ENCODE data around the gene OR8K5. TPM values are rescaled to one million over a fixed set of nuclear protein-coding genes. Genes with fewer than 3 reads are reported as not detected.
"Not testable (repeated sequence)": the region's sequence is repeated elsewhere in the genome, so short reads cannot be mapped to it uniquely, and the experiment has no call there.

OR8K5 gene
- not detected for total RNA-seq

GRCh38 chr11:56160217-56160616, at the start of gene OR8K5:
OR8K5 (minus strand) TSS chr11:56160317; CDS start chr11:56160317, 0 bp downstream.
- no peak for ATAC-seq

GRCh38 chr11:56207790-56208189, 47.7 kb upstream of the OR8K5 start:
- DNase-seq (ENCODE audit: low spot score in 2 of 2): no peak
- no peak overlapping the region for H3K27ac Mint-ChIP-seq
- peaks cover 23 to 25% of the 10 kb centered on the region in 2 donors for H3K9me3 Mint-ChIP-seq
- H3K36me3 Mint-ChIP-seq: peaks cover 0 to 12% of the 10 kb centered on the region in 2 donors
- ATAC-seq: no peak

More at GRCh38 chr11:56160217-56160616, at the start of gene OR8K5:
- no peak for DNase-seq (ENCODE audit: low spot score in 2 of 2)
- Mint-ChIP-seq H3K27ac (no peak within 1 kb of the TSS), H3K9me3 (peaks cover 6 to 27% of the 10 kb centered on the region in 2 donors), H3K36me3 (no peaks in the 10 kb centered on the region)

GRCh38 chr11:56197367-56197766, 37.2 kb upstream of the OR8K5 start:
- DNase-seq (ENCODE audit: low spot score in 2 of 2) (no peak), ATAC-seq (no peak)
- H3K36me3 Mint-ChIP-seq: peaks cover 0 to 4% of the 10 kb centered on the region in 2 donors
- H3K9me3 Mint-ChIP-seq: peaks cover 12 to 18% of the 10 kb centered on the region in 2 donors
- H3K27ac Mint-ChIP-seq: no peak overlapping the region

GRCh38 chr11:56196705-56197104, 36.6 kb upstream of the OR8K5 start:
- Mint-ChIP-seq H3K36me3 (peaks cover 0 to 4% of the 10 kb centered on the region in 2 donors), H3K27ac (no peak overlapping the region), H3K9me3 (peaks cover 10 to 18% of the 10 kb centered on the region in 2 donors)
- DNase-seq (ENCODE audit: low spot score in 2 of 2) (no peak), ATAC-seq (no peak)

- ATAC-seq (no peak), DNase-seq (ENCODE audit: low spot score in 2 of 2) (no peak)
- no peak overlapping the region for H3K27ac Mint-ChIP-seq
- H3K36me3 Mint-ChIP-seq: peaks cover 0 to 3% of the 10 kb centered on the region in 2 donors
- peaks cover 12 to 22% of the 10 kb centered on the region in 2 donors for H3K9me3 Mint-ChIP-seq
Measured at GRCh38 chr11:56188602-56189001, 28.5 kb upstream of the OR8K5 start.

GRCh38 chr11:56183459-56183858, 23.3 kb upstream of the OR8K5 start:
- no peak for ATAC-seq
- Mint-ChIP-seq H3K27ac (no peak overlapping the region), H3K9me3 (peaks cover 20 to 25% of the 10 kb centered on the region in 2 donors), H3K36me3 (peaks cover 0 to 5% of the 10 kb centered on the region in 2 donors)
- DNase-seq (ENCODE audit: low spot score in 2 of 2): no peak

GRCh38 chr11:56176318-56176717, 16.2 kb upstream of the OR8K5 start, which contains the start of gene OR5J2:
OR5J2 (plus strand) TSS chr11:56176618; CDS start chr11:56176618, 0 bp downstream.
- H3K36me3 Mint-ChIP-seq: peaks cover 0 to 8% of the 10 kb centered on the region in 2 donors
- peaks cover 13 to 16% of the 10 kb centered on the region in 2 donors for H3K9me3 Mint-ChIP-seq
- H3K27ac Mint-ChIP-seq: no peak within 1 kb of the TSS
- no peak for ATAC-seq
- DNase-seq (ENCODE audit: low spot score in 2 of 2): no peak

- peaks cover 0 to 6% of the 10 kb centered on the region in 2 donors for H3K36me3 Mint-ChIP-seq
- no peak overlapping the region for H3K27ac Mint-ChIP-seq
- H3K9me3 Mint-ChIP-seq: peaks cover 13 to 20% of the 10 kb centered on the region in 2 donors
- ATAC-seq (no peak), DNase-seq (ENCODE audit: low spot score in 2 of 2) (no peak)
Measured at GRCh38 chr11:56172256-56172830, 12.2 kb upstream of the OR8K5 start.

GRCh38 chr11:56163804-56164203, 3.7 kb upstream of the OR8K5 start:
- ATAC-seq (no peak), DNase-seq (ENCODE audit: low spot score in 2 of 2) (no peak)
- no peak overlapping the region for H3K27ac Mint-ChIP-seq
- H3K9me3 Mint-ChIP-seq: peaks cover 14 to 16% of the 10 kb centered on the region in 2 donors
- peaks cover 0 to 4% of the 10 kb centered on the region in 2 donors for H3K36me3 Mint-ChIP-seq

GRCh38 chr11:56152333-56152732, 7.8 kb downstream of the OR8K5 start:
- no peak for DNase-seq (ENCODE audit: low spot score in 2 of 2)
- H3K9me3 Mint-ChIP-seq: peaks cover 24 to 42% of the 10 kb centered on the region in 2 donors
- ATAC-seq: no peak

GRCh38 chr11:56151376-56151775, 8.7 kb downstream of the OR8K5 start:
- peaks cover 0 to 11% of the 10 kb centered on the region in 2 donors for H3K36me3 Mint-ChIP-seq
- DNase-seq (ENCODE audit: low spot score in 2 of 2) (no peak), ATAC-seq (no peak)
- peaks cover 24 to 35% of the 10 kb centered on the region in 2 donors for H3K9me3 Mint-ChIP-seq
- no peak overlapping the region for H3K27ac Mint-ChIP-seq

More at GRCh38 chr11:56152333-56152732, 7.8 kb downstream of the OR8K5 start:
- Mint-ChIP-seq H3K36me3 (peaks cover 0 to 11% of the 10 kb centered on the region in 2 donors), H3K27ac (no peak overlapping the region)

- peaks cover 8 to 13% of the 10 kb centered on the region in 2 donors for H3K9me3 Mint-ChIP-seq
- not testable (repeated sequence) for H3K27ac Mint-ChIP-seq; ATAC-seq; DNase-seq (ENCODE audit: low spot score in 2 of 2); H3K36me3 Mint-ChIP-seq
Measured at GRCh38 chr11:56143681-56144080, 16.4 kb downstream of the OR8K5 start.

- Mint-ChIP-seq H3K9me3 (peaks cover 12 to 16% of the 10 kb centered on the region in 2 donors), H3K36me3 (no peaks in the 10 kb centered on the region), H3K27ac (no peak within 1 kb of the TSS)
- no peak for DNase-seq (ENCODE audit: low spot score in 2 of 2)
- no peak for ATAC-seq
Measured at GRCh38 chr11:56140151-56140661, 19.9 kb downstream of the OR8K5 start, which contains the start of gene OR8J3. OR8J3 (minus strand) TSS chr11:56140201; CDS start chr11:56137718, 2,483 bp downstream.

- DNase-seq (ENCODE audit: low spot score in 2 of 2): no peak
- Mint-ChIP-seq H3K36me3 (no peaks in the 10 kb centered on the region), H3K9me3 (peaks cover 12 to 13% of the 10 kb centered on the region in 2 donors), H3K27ac (no peak within 1 kb of the TSS)
- no peak for ATAC-seq
Measured at GRCh38 chr11:56122073-56122472, 38.0 kb downstream of the OR8K5 start, which contains the start of gene OR8H3. OR8H3 (plus strand) TSS chr11:56122373; CDS start chr11:56122373, 0 bp downstream.

Measured in activated naive CD4-positive, alpha-beta T cell treated with anti-CD3 and anti-CD28 coated beads, Interleukin-2, amount 50 U/mL, for 72 hours (primary cell).